Measurements from ENCODE around the gene ADTRP. TPM values are rescaled to one million over a fixed set of nuclear protein-coding genes. Genes with fewer than 3 reads are reported as not detected.

Gene ADTRP
- total RNA-seq, 1 experiment from 2014 or later: 0.86 TPM

- no peak for ATAC-seq
- Histone ChIP-seq H3K36me3 (ENCODE audit: control insufficient read depth in 1 of 2, insufficient read depth in 2 of 2, low read length in 2 of 2) (no peaks in the 10 kb centered on the region), H3K9me2 (ENCODE audit: insufficient read depth) (no peaks in the 10 kb centered on the region), H3K79me2 (ENCODE audit: insufficient read depth, low read length) (no peaks in the 10 kb centered on the region), H3K4me2 (ENCODE audit: low read length) (no peak overlapping the region), H3K4me3 (replicated peaks in 1 of 2; ENCODE audit: low read depth in 1 of 2, low read length in 2 of 2) (no peak overlapping the region), H2AFZ (ENCODE audit: low read depth, low read length, poor library complexity, severe bottlenecking) (no peak overlapping the region), H3K9ac (ENCODE audit: low read length) (no peak overlapping the region), H4K20me1 (ENCODE audit: insufficient read depth) (no peaks in the 10 kb centered on the region), H3K27me3 (ENCODE audit: insufficient read depth, low read length) (no peaks in the 10 kb centered on the region), H3K4me1 (ENCODE audit: control insufficient read depth in 1 of 2, insufficient read depth in 2 of 2, low read length in 2 of 2) (no peaks in the 10 kb centered on the region), H3K9me3 (ENCODE audit: control insufficient read depth in 1 of 2, insufficient read depth in 1 of 2, low read depth in 1 of 2, low read length in 2 of 2) (no peaks in the 10 kb centered on the region), H3K27ac (ENCODE audit: low read depth, low read length) (no peak overlapping the region)
- no TSS peak for BruUV-seq (replicated peaks)
- RAD21 ChIA-PET (ENCODE audit: low non-redundant PET in 1 of 2, low total read pairs in 2 of 2, uncharacterized antibody in 2 of 2, unreplicated experiment in 2 of 2): no interaction called here
- CTCF ChIA-PET: no interaction called here
- POLR2A ChIA-PET: no interaction called here
- no peak for TF ChIP-seq CEBPB (IDR thresholded peaks at IDR 0.05; ENCODE audit: low read depth)
- no peak for TF ChIP-seq EGR1 (IDR thresholded peaks at IDR 0.05; ENCODE audit: low read depth)
- no peak for TF ChIP-seq MAX (IDR thresholded peaks at IDR 0.05)
- no peak for TF ChIP-seq CTCF (IDR thresholded peaks at IDR 0.05 in 2 of 3, conservative IDR thresholded peaks at IDR 0.05 in 1 of 3; ENCODE audit: borderline replicate concordance in 1 of 3, insufficient read depth in 1 of 3, low read depth in 2 of 3, low read length in 2 of 3)
- no peak for TF ChIP-seq EZH2phosphoT487 (IDR thresholded peaks at IDR 0.05; ENCODE audit: borderline replicate concordance)
- TF ChIP-seq SRF (IDR thresholded peaks at IDR 0.05; ENCODE audit: low read depth): no peak
- TF ChIP-seq ATF3 (IDR thresholded peaks at IDR 0.05): no peak
- no peak for TF ChIP-seq CBX3 (IDR thresholded peaks at IDR 0.05; ENCODE audit: low read depth)
- TF ChIP-seq JUND (IDR thresholded peaks at IDR 0.05): no peak
- TF ChIP-seq TCF7L2 (IDR thresholded peaks at IDR 0.05; ENCODE audit: borderline replicate concordance, extremely low read depth, insufficient read depth, insufficient read length): no peak
- intact Hi-C loops (cut with micrococcal nuclease): no loop called here
- no peak for DNase-seq (ENCODE audit: low read depth, low spot score)
Measured at GRCh38 chr6:11747021-11747420, 31.6 kb downstream of the ADTRP start.

Data from HCT116 (cell line).